ENCODE results near the gene CD6.

GRCh38 chr11:60977224-60977623 is 5.7 kb downstream of the CD6 start:
- TF ChIP-seq, protein P1, sequence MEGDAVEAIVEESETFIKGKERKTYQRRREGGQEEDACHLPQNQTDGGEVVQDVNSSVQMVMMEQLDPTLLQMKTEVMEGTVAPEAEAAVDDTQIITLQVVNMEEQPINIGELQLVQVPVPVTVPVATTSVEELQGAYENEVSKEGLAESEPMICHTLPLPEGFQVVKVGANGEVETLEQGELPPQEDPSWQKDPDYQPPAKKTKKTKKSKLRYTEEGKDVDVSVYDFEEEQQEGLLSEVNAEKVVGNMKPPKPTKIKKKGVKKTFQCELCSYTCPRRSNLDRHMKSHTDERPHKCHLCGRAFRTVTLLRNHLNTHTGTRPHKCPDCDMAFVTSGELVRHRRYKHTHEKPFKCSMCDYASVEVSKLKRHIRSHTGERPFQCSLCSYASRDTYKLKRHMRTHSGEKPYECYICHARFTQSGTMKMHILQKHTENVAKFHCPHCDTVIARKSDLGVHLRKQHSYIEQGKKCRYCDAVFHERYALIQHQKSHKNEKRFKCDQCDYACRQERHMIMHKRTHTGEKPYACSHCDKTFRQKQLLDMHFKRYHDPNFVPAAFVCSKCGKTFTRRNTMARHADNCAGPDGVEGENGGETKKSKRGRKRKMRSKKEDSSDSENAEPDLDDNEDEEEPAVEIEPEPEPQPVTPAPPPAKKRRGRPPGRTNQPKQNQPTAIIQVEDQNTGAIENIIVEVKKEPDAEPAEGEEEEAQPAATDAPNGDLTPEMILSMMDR (IDR thresholded peaks at IDR 0.05), result no peak
- no peak for TF ChIP-seq POLR2A (IDR thresholded peaks at IDR 0.05)
